ENCODE results near the gene NXT1. TPM values are rescaled to one million over a fixed set of nuclear protein-coding genes. Genes with fewer than 3 reads are reported as not detected.

NXT1 gene
- total RNA-seq, 3 donors from 2014 or later (not counting 1 experiment from before 2014, with no cell fraction given) = 47.4 to 61.8 (median 56.3) TPM

- Mint-ChIP-seq H3K36me3 (peaks cover 11% of the 10 kb centered on the region), H3K4me3 (peak overlapping the region; percentile 98), H3K27me3 (ENCODE audit: low read depth in 2 of 2) (no peaks in the 10 kb centered on the region), H3K9me3 (no peaks in the 10 kb centered on the region), H3K27ac (peak overlapping the region; percentile 98), H3K4me1 (peaks cover 51 to 59% of the 10 kb centered on the region in 2 donors)
- DNase-seq (no peak), ATAC-seq (no peak)
- Histone ChIP-seq H3K4me1 (ENCODE audit: control insufficient read depth, insufficient read depth, low read length) (peaks cover 37% of the 10 kb centered on the region), H3K27ac (ENCODE audit: low read length) (peak overlapping the region; percentile 96), H3K36me3 (ENCODE audit: control insufficient read depth, insufficient read depth, low read length) (peaks cover 4% of the 10 kb centered on the region), H3K9me3 (ENCODE audit: control insufficient read depth, insufficient read depth, low read length) (no peaks in the 10 kb centered on the region), H3K4me3 (ENCODE audit: low read length) (no peak overlapping the region), H3K27me3 (ENCODE audit: control insufficient read depth, insufficient read depth, low read length) (no peaks in the 10 kb centered on the region)
- WGBS (ENCODE audit: insufficient coverage) = 80% methylated on average over 4 of the region's 4 CpGs
- no peak for TF ChIP-seq CTCF (IDR thresholded peaks at IDR 0.05)
- intact Hi-C loops (cut with micrococcal nuclease) = loop anchor here (2.0 to 10.0 kb wide), 2 partner anchors 58 to 1592 kb away; partner anchors contain the start of gene NAPB
These were observed 12.7 kb downstream of the NXT1 start for GRCh38 chr20:23363257-23363649.

GRCh38 chr20:23365390-23366165, 15.0 kb downstream of the NXT1 start:
- no peaks in the 10 kb centered on the region for H3K27me3 ChIP-seq (ENCODE audit: control insufficient read depth, insufficient read depth, low read length)
- no peaks in the 10 kb centered on the region for H3K9me3 ChIP-seq (ENCODE audit: control insufficient read depth, insufficient read depth, low read length)
- Mint-ChIP-seq H3K27ac (peak overlapping the region; percentile 98), H3K27me3 (ENCODE audit: low read depth in 2 of 2) (no peaks in the 10 kb centered on the region), H3K4me3 (peak overlapping the region; percentile 72), H3K36me3 (peaks cover 11% of the 10 kb centered on the region), H3K9me3 (no peaks in the 10 kb centered on the region), H3K4me1 (peaks cover 46 to 51% of the 10 kb centered on the region in 2 donors)
- H3K4me1 ChIP-seq (ENCODE audit: control insufficient read depth, insufficient read depth, low read length) = peaks cover 32% of the 10 kb centered on the region
- DNase-seq = no peak
- no peak for ATAC-seq
- H3K27ac ChIP-seq (ENCODE audit: low read length) = peak overlapping the region; percentile 27
- 97% methylated on average over 65 of the region's 65 CpGs for WGBS (ENCODE audit: insufficient coverage)
- H3K36me3 ChIP-seq (ENCODE audit: control insufficient read depth, insufficient read depth, low read length) = peaks cover 27% of the 10 kb centered on the region
- no peak overlapping the region for H3K4me3 ChIP-seq (ENCODE audit: low read length)
- no peak for TF ChIP-seq CTCF (IDR thresholded peaks at IDR 0.05)
- intact Hi-C loops (cut with micrococcal nuclease) = loop anchor here (10.0 kb wide), 1 partner anchor 1589 kb away; no protein-coding TSS in a partner anchor

- H3K4me1 Mint-ChIP-seq = peaks cover 42 to 44% of the 10 kb centered on the region in 2 donors
- peaks cover 11% of the 10 kb centered on the region for H3K36me3 Mint-ChIP-seq
- H3K4me1 ChIP-seq (ENCODE audit: control insufficient read depth, insufficient read depth, low read length) = peaks cover 24% of the 10 kb centered on the region
- no peak for ATAC-seq
- H3K9me3 Mint-ChIP-seq = no peaks in the 10 kb centered on the region
- no peaks in the 10 kb centered on the region for H3K27me3 ChIP-seq (ENCODE audit: control insufficient read depth, insufficient read depth, low read length)
- H3K9me3 ChIP-seq (ENCODE audit: control insufficient read depth, insufficient read depth, low read length) = no peaks in the 10 kb centered on the region
- H3K4me3 Mint-ChIP-seq = peak overlapping the region; percentile 72
- WGBS (ENCODE audit: insufficient coverage) = 33% methylated on average over 1 of the region's 1 CpG
- peak overlapping the region; percentile 77 to 92 for H3K27ac Mint-ChIP-seq
- H3K27ac ChIP-seq (ENCODE audit: low read length) = peak overlapping the region; percentile 27
- no peak overlapping the region for H3K4me3 ChIP-seq (ENCODE audit: low read length)
- no peak for TF ChIP-seq CTCF (IDR thresholded peaks at IDR 0.05)
- H3K36me3 ChIP-seq (ENCODE audit: control insufficient read depth, insufficient read depth, low read length) = peaks cover 35% of the 10 kb centered on the region
- intact Hi-C loops (cut with micrococcal nuclease) = loop anchor here (10.0 kb wide), 1 partner anchor 1588 kb away; no protein-coding TSS in a partner anchor
- no peaks in the 10 kb centered on the region for H3K27me3 Mint-ChIP-seq (ENCODE audit: low read depth in 2 of 2)
- peak in 1 of 2 donors; percentile 50 for DNase-seq
These were observed 15.8 kb downstream of the NXT1 start for GRCh38 chr20:23366384-23366783.
